ENCODE results near the gene STX1A. TPM values are rescaled to one million over a fixed set of nuclear protein-coding genes. Genes with fewer than 3 reads are reported as not detected.

STX1A gene
- total RNA-seq, 4 donors from 2014 or later, result 4.1 to 6.0 (median 5.0) TPM

DNA sequence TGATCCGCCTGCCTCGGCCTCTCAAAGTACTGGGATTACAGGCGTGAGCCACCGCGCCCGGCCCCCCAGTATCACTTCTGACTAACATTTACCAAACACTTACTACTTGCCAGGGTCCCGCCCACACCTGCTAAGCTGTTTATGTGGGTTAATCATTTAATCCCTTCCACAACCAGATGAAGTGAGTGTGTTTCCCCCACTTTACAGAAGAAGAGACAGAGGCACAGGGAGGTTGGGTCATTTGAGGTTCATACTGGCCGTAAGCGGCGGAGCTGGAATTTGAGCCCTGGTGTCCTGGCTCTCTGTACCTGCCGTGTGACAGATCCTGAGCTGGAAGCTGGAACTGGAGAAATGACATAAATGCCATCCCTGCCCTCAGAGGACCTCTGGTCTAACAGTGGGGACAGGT lies 66.9 kb downstream of the STX1A start:
- in situ Hi-C loops (cut with MboI; ENCODE audit: low pct_ligation_motif_present in 1 of 4, low pct_unique_long_range_greater_than_20kb in 1 of 4, low sequenced_read_pairs in 3 of 4), result no loop called here
- Histone ChIP-seq H3K27me3 (peaks cover 17% of the 10 kb centered on the region), H3K36me3 (no peaks in the 10 kb centered on the region)

DNA sequence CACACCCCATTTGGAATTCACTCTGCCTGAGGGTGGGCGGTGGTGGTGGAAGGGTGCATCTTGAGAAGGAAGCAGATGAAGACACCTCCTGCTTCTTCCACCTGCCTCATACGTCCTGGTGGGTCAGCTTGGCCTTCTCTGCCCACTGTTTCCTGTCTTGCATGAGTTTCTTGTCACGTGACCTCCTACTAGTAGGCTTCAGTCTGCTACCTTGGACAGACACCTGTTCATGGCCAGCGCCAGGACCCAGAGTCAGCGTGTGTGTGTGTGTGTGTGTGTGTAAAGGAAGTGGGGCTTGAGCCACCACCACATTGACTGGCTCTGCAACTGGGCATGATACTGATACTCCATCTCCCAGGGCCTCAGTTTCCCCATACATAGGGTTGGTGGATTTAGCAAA lies 68.9 kb downstream of the STX1A start:
- 69% methylated on average over 5 of the region's 5 CpGs; no CpG with 5 or more reads in 1 of the 2 donors for WGBS, 2 donors (ENCODE audit: low coverage in 1 of 2)
- H3K4me1 ChIP-seq, result peaks cover 4 to 15% (median 10%) of the 10 kb centered on the region in 4 donors
- TF ChIP-seq EP300 (IDR thresholded peaks at IDR 0.05; ENCODE audit: low read depth), result no peak
- TF ChIP-seq CTCF (IDR thresholded peaks at IDR 0.05), result no peak
- no peak for TF ChIP-seq POLR2AphosphoS5 (IDR thresholded peaks at IDR 0.05)
- TF ChIP-seq POLR2A (IDR thresholded peaks at IDR 0.05), result no peak
- no peaks in the 10 kb centered on the region for H3K9me3 ChIP-seq
- no peak overlapping the region for H3K27ac ChIP-seq
- intact Hi-C loops (cut with DNase I; ENCODE audit: low total_unique reads), result no loop called here
- no peaks in the 10 kb centered on the region for H3K36me3 ChIP-seq
- peaks cover 35% of the 10 kb centered on the region for H3K27me3 ChIP-seq
- in situ Hi-C loops (cut with MboI; ENCODE audit: low pct_ligation_motif_present in 1 of 4, low pct_unique_long_range_greater_than_20kb in 1 of 4, low sequenced_read_pairs in 3 of 4), result no loop called here
- H3K4me3 ChIP-seq, result no peak overlapping the region
- no peak for DNase-seq

More for the DNA sequence above, 66.9 kb downstream of the STX1A start:
- TF ChIP-seq POLR2A (IDR thresholded peaks at IDR 0.05) (no peak), CTCF (IDR thresholded peaks at IDR 0.05) (no peak), POLR2AphosphoS5 (IDR thresholded peaks at IDR 0.05) (no peak), EP300 (IDR thresholded peaks at IDR 0.05; ENCODE audit: low read depth) (no peak)
- Histone ChIP-seq H3K4me1 (peaks cover 4 to 11% (median 7%) of the 10 kb centered on the region in 4 donors), H3K4me3 (no peak overlapping the region), H3K9me3 (no peaks in the 10 kb centered on the region), H3K27ac (no peak overlapping the region)
- DNase-seq, result peak; percentile 55
- intact Hi-C loops (cut with DNase I; ENCODE audit: low total_unique reads), result no loop called here
- WGBS, 2 donors (ENCODE audit: low coverage in 1 of 2), result 36% methylated on average over 11 of the region's 11 CpGs; no CpG with 5 or more reads in 1 of the 2 donors

DNA sequence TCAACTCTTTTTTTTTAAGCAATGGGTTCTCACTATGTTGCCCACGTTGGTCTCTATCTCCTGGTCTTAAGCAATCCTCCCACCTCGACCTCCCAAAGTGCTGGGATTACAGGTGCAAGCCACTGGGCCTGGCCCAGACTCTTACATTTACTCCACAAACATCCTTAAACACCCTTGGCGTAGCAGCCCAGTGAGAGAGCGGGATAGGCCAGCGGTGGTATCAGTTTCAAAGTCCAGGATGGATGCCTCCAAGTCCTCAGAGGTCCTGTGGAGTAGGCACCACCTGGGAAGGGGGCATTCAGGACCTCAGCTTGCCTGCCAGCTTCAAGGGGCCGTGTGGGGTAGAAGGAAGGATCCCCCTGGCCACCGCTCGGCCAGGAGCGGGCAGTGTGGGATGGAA lies 69.9 kb downstream of the STX1A start:
- no peaks in the 10 kb centered on the region for H3K9me3 ChIP-seq
- WGBS, 2 donors (ENCODE audit: low coverage in 1 of 2), result 60% methylated on average over 9 of the region's 9 CpGs; no CpG with 5 or more reads in 1 of the 2 donors

More for the DNA sequence above, 69.9 kb downstream of the STX1A start:
- intact Hi-C loops (cut with DNase I; ENCODE audit: low total_unique reads), result no loop called here
- Histone ChIP-seq H3K27me3 (peaks cover 36% of the 10 kb centered on the region), H3K4me3 (no peak overlapping the region), H3K27ac (no peak overlapping the region), H3K36me3 (no peaks in the 10 kb centered on the region), H3K4me1 (peaks cover 4 to 15% (median 10%) of the 10 kb centered on the region in 4 donors)
- in situ Hi-C loops (cut with MboI; ENCODE audit: low pct_ligation_motif_present in 1 of 4, low pct_unique_long_range_greater_than_20kb in 1 of 4, low sequenced_read_pairs in 3 of 4), result loop anchor here in 2 of 4 donors (25.0 kb wide), 1 partner anchor 213 kb away; the partner anchor contains the start of gene TMEM270 (in 2 of the 2)
- TF ChIP-seq CTCF (IDR thresholded peaks at IDR 0.05) (no peak), EP300 (IDR thresholded peaks at IDR 0.05; ENCODE audit: low read depth) (no peak), POLR2AphosphoS5 (IDR thresholded peaks at IDR 0.05) (no peak), POLR2A (IDR thresholded peaks at IDR 0.05) (no peak)
- DNase-seq, result no peak

Small RNAs within 50 kb of the gene (small RNA-seq; reads per million reads assigned to genes)
- 0 to 0.28 (median 0) reads per million in 4 donors for gene MIR4284
- 0 reads per million in 4 donors for gene RN7SL265P

Other genes with a start within 250 kb of the STX1A start
- 10 to 100 TPM; 28.7 to 48.0 (median 33.7) TPM for gene BAZ1B, start 197.4 kb downstream of the STX1A start, total RNA-seq
- gene BCL7B, start 162.0 kb downstream of the STX1A start, total RNA-seq, result 10 to 100 TPM; 75.7 to 96.1 (median 86.0) TPM
- 10 to 100 TPM; 31.9 to 56.3 (median 46.2) TPM for gene TBL2, start 141.1 kb downstream of the STX1A start, total RNA-seq
- 100 to 1,000 TPM in 1 of 4 donors, 10 to 100 TPM in 3; 17.3 to 106 (median 28.4) TPM for gene MLXIPL, start 95.1 kb downstream of the STX1A start, total RNA-seq
- 1 to 10 TPM in 1 of 4 donors, under 1 TPM in 1, not detected in 2; 0.82 to 3.5 TPM for gene VPS37D, start 51.8 kb downstream of the STX1A start, total RNA-seq
- gene DNAJC30, start 36.2 kb downstream of the STX1A start, total RNA-seq, result 10 to 100 TPM in 1 of 4 donors, 1 to 10 TPM in 3; 1.9 to 26.7 (median 6.8) TPM
- gene BUD23, start 36.1 kb downstream of the STX1A start, total RNA-seq, result 10 to 100 TPM; 12.0 to 55.9 (median 30.3) TPM
- gene ABHD11, start 19.1 kb upstream of the STX1A start, total RNA-seq, result 100 to 1,000 TPM; 108 to 177 (median 117) TPM
- 1,000 to 10,000 TPM in 3 of 4 donors, 100 to 1,000 TPM in 1; 672 to 1,662 (median 1,512) TPM for gene CLDN3, start 50.6 kb upstream of the STX1A start, total RNA-seq
- gene CLDN4, start 111.3 kb upstream of the STX1A start, total RNA-seq, result 1,000 to 10,000 TPM in 1 of 4 donors, 100 to 1,000 TPM in 3; 555 to 1,122 (median 815) TPM
- 10 to 100 TPM in 1 of 4 donors, 1 to 10 TPM in 3; 2.6 to 29.5 (median 5.1) TPM for gene METTL27, start 122.8 kb upstream of the STX1A start, total RNA-seq
- not detected for gene TMEM270, start 141.5 kb upstream of the STX1A start, total RNA-seq